ENCODE data around the gene RHOT1. TPM values are rescaled to one million over a fixed set of nuclear protein-coding genes. Genes with fewer than 3 reads are reported as not detected.
"Not testable (repeated sequence)": the region's sequence is repeated elsewhere in the genome, so short reads cannot be mapped to it uniquely, and the experiment has no call there.

The RHOT1 gene
- total RNA-seq, 6 experiments from 2014 or later = 20.8 to 26.8 (median 23.6) TPM

- H3K4me3 Mint-ChIP-seq = no peak overlapping the region
- TF ChIP-seq CTCF (IDR thresholded peaks at IDR 0.05) = no peak
- H3K27ac Mint-ChIP-seq = peak overlapping the region; percentile 27; the same call in 1 of the 2 replicates
- peak; percentile 38 for DNase-seq
- H3K36me3 Mint-ChIP-seq (ENCODE audit: low read depth) = no peaks in the 10 kb centered on the region
- H3K27me3 Mint-ChIP-seq (ENCODE audit: insufficient read depth) = peaks cover 7% of the 10 kb centered on the region
- H3K9me3 Mint-ChIP-seq = no peaks in the 10 kb centered on the region
- H3K4me1 Mint-ChIP-seq (ENCODE audit: low read depth) = peaks cover 32% of the 10 kb centered on the region
Measured at GRCh38 chr17:32102646-32103186, 39.6 kb upstream of the RHOT1 start.

GRCh38 chr17:32103476-32104113 lies 38.7 kb upstream of the RHOT1 start:
- Mint-ChIP-seq H3K4me3 (no peak overlapping the region), H3K36me3 (ENCODE audit: low read depth) (no peaks in the 10 kb centered on the region), H3K27me3 (ENCODE audit: insufficient read depth) (peaks cover 7% of the 10 kb centered on the region), H3K9me3 (no peaks in the 10 kb centered on the region), H3K27ac (no peak overlapping the region; the same call in 1 of the 2 replicates), H3K4me1 (ENCODE audit: low read depth) (peaks cover 32% of the 10 kb centered on the region)
- no peak for DNase-seq
- no peak for TF ChIP-seq CTCF (IDR thresholded peaks at IDR 0.05)

- TF ChIP-seq CTCF (IDR thresholded peaks at IDR 0.05) = no peak
- no peak for DNase-seq
- Mint-ChIP-seq H3K36me3 (ENCODE audit: low read depth) (no peaks in the 10 kb centered on the region), H3K9me3 (no peaks in the 10 kb centered on the region), H3K4me3 (no peak overlapping the region), H3K27ac (no peak overlapping the region; the same call in 1 of the 2 replicates), H3K4me1 (ENCODE audit: low read depth) (peaks cover 32% of the 10 kb centered on the region), H3K27me3 (ENCODE audit: insufficient read depth) (peaks cover 3% of the 10 kb centered on the region)
Measured at GRCh38 chr17:32104158-32104557, 38.1 kb upstream of the RHOT1 start.

- not testable (repeated sequence) for H3K27me3 Mint-ChIP-seq (ENCODE audit: insufficient read depth); H3K4me3 Mint-ChIP-seq; H3K9me3 Mint-ChIP-seq; DNase-seq; H3K27ac Mint-ChIP-seq; H3K36me3 Mint-ChIP-seq (ENCODE audit: low read depth)
- H3K4me1 Mint-ChIP-seq (ENCODE audit: low read depth) = peaks cover 36% of the 10 kb centered on the region
Measured at GRCh38 chr17:32106471-32106981, 35.8 kb upstream of the RHOT1 start.

- not testable (repeated sequence) for DNase-seq; H3K36me3 Mint-ChIP-seq (ENCODE audit: low read depth); H3K27ac Mint-ChIP-seq; H3K4me3 Mint-ChIP-seq; H3K9me3 Mint-ChIP-seq; H3K27me3 Mint-ChIP-seq (ENCODE audit: insufficient read depth)
- H3K4me1 Mint-ChIP-seq (ENCODE audit: low read depth) = peaks cover 37% of the 10 kb centered on the region
Measured at GRCh38 chr17:32107194-32107593, 35.1 kb upstream of the RHOT1 start.

- Mint-ChIP-seq H3K4me3 (no peak overlapping the region), H3K27me3 (ENCODE audit: insufficient read depth) (peaks cover 6% of the 10 kb centered on the region), H3K9me3 (no peaks in the 10 kb centered on the region), H3K4me1 (ENCODE audit: low read depth) (peaks cover 21% of the 10 kb centered on the region), H3K36me3 (ENCODE audit: low read depth) (no peaks in the 10 kb centered on the region), H3K27ac (no peak overlapping the region)
- DNase-seq = no peak
- TF ChIP-seq CTCF (IDR thresholded peaks at IDR 0.05) = no peak
Measured at GRCh38 chr17:32110596-32110995, 31.7 kb upstream of the RHOT1 start.
